Neural cell (in vitro differentiated cells): Measurements from ENCODE around the gene CACNA1B. TPM values are rescaled to one million over a fixed set of nuclear protein-coding genes. Genes with fewer than 3 reads are reported as not detected.

Experiments
- H2AFZ ChIP-seq: fragments of 200-600, 300-800 bp; sonication (generic), shearing (Covaris generic); 2 replicates; pipeline ENCODE4 v1.6.0; 2014; ENCODE audit warnings: low read depth, mild to moderate bottlenecking, antibody characterized with exemption, low read length, moderate library complexity
- H3F3A ChIP-seq: fragments of 200-600 bp; shearing (Covaris generic); 2 replicates; pipeline ENCODE4 v1.6.1; 2016; ENCODE audit warnings: mild to moderate bottlenecking, moderate library complexity, mixed read lengths, antibody characterized with exemption, low read length; ENCODE audit not compliant: insufficient read depth, poor library complexity, severe bottlenecking
- H3K27ac ChIP-seq: fragments of 200-600, 300-800 bp; sonication (generic), shearing (Covaris generic); 2 replicates; pipeline ENCODE4 v1.5.1; 2014; ENCODE audit warnings: mild to moderate bottlenecking, low read length, moderate library complexity
- H3K27me3 ChIP-seq: fragments of 300-800, 200-600 bp; sonication (generic), shearing (Covaris generic); 2 replicates; pipeline ENCODE4 v1.6.0; 2014; ENCODE audit warnings: mild to moderate bottlenecking, low read depth, low read length, moderate library complexity; ENCODE audit not compliant: insufficient read depth
- H3K36me3 ChIP-seq: fragments of 300-800, 200-600 bp; sonication (generic), shearing (Covaris generic); 2 replicates; pipeline ENCODE4 v1.5.1; 2014; ENCODE audit warnings: mild to moderate bottlenecking, antibody characterized with exemption, low read length, moderate library complexity; ENCODE audit not compliant: insufficient read depth
- H3K4me2 ChIP-seq: fragments of 300-800, 200-600 bp; sonication (generic), shearing (Covaris generic); 2 replicates; pipeline ENCODE4 v1.6.0; 2014; ENCODE audit warnings: mild to moderate bottlenecking, low read length
- H3K4me3 ChIP-seq: fragments of 300-800, 200-600 bp; sonication (generic), shearing (Covaris generic); 2 replicates; pipeline ENCODE4 v1.5.1; 2014; ENCODE audit warnings: mild to moderate bottlenecking, low read length, moderate library complexity
- H3K79me2 ChIP-seq: fragments of 200-600 bp; shearing (Covaris generic); replicated peaks from 2 replicates; pipeline ENCODE4 v1.6.0; 2014; ENCODE audit warnings: mild to moderate bottlenecking, low read length, moderate library complexity; ENCODE audit not compliant: insufficient read depth
- H3K9ac ChIP-seq: fragments of 300-800, 200-600 bp; sonication (generic), shearing (Covaris generic); 2 replicates; pipeline ENCODE4 v1.6.1; 2016; ENCODE audit warnings: mild to moderate bottlenecking, low read length, mixed read lengths
- H3K9me2 ChIP-seq: fragments of 200-600 bp; shearing (Covaris generic); 2 replicates; pipeline ENCODE4 v1.6.1; 2016; ENCODE audit warnings: mild to moderate bottlenecking, low read length, mixed read lengths; ENCODE audit not compliant: insufficient read depth
- H3K9me3 ChIP-seq: fragments of 200-600, 300-800 bp; sonication (generic), shearing (Covaris generic); 2 replicates; pipeline ENCODE4 v1.6.1; 2016; ENCODE audit warnings: mild to moderate bottlenecking, mixed run types, low read length, moderate library complexity, mixed read lengths
- H4K20me1 ChIP-seq: fragments of 200-600 bp; shearing (Covaris generic); 2 replicates; pipeline ENCODE4 v1.6.1; 2016; ENCODE audit warnings: mild to moderate bottlenecking, mixed run types; ENCODE audit not compliant: insufficient read depth
- EP300 ChIP-seq: fragments of 450-650 bp; conservative IDR thresholded peaks from 2 replicates; pipeline ENCODE4 v1.6.1; 2014; ENCODE audit warnings: antibody characterized with exemption, mild to moderate bottlenecking, moderate library complexity; ENCODE audit not compliant: poor library complexity, severe bottlenecking
- EZH2 ChIP-seq: fragments of 200-600, 300-800 bp; shearing (Covaris generic), sonication (generic); IDR thresholded peaks from 2 replicates; pipeline ENCODE4 v1.6.1; 2014; ENCODE audit warnings: antibody characterized with exemption, low read length, borderline replicate concordance, mild to moderate bottlenecking; ENCODE audit not compliant: insufficient read depth, poor library complexity, severe bottlenecking
- MXI1 ChIP-seq: fragments of 450-650 bp; conservative IDR thresholded peaks from 2 replicates; pipeline ENCODE4 v1.6.1; 2014; ENCODE audit warnings: antibody characterized with exemption, mild to moderate bottlenecking; ENCODE audit not compliant: poor library complexity, severe bottlenecking
- POLR2AphosphoS5 ChIP-seq: IDR thresholded peaks from 2 replicates; pipeline ENCODE4 v1.6.1; 2012
- RAD21 ChIP-seq: fragments of 450-650 bp; conservative IDR thresholded peaks from 2 replicates; pipeline ENCODE4 v1.6.1; 2014; ENCODE audit warnings: antibody characterized with exemption, mild to moderate bottlenecking, moderate library complexity
- SMC3 ChIP-seq: fragments of 450-650 bp; conservative IDR thresholded peaks from 2 replicates; pipeline ENCODE4 v1.6.1; 2014; ENCODE audit warnings: antibody characterized with exemption, mild to moderate bottlenecking, moderate library complexity; ENCODE audit not compliant: poor library complexity
- TAF1 ChIP-seq: IDR thresholded peaks from 2 replicates; pipeline ENCODE4 v1.6.1; 2012; ENCODE audit warnings: low read depth
- polyA plus RNA-seq: library from polyadenylated mRNA; depleted of rRNA; stranded (reverse); fragments of >200 nt; gene quantifications from 2 replicates; pipeline ENCODE4 v1.2.3, GENCODE V29; 2014
- TF ChIP-seq, protein P1 (sequence below): fragments of 450-650 bp; IDR thresholded peaks from 2 replicates; pipeline ENCODE4 v1.5.1; 2014; ENCODE audit warnings: antibody characterized with exemption, mild to moderate bottlenecking, moderate library complexity; ENCODE audit not compliant: poor library complexity, severe bottlenecking
- TF ChIP-seq, protein P2 (sequence below): IDR thresholded peaks from 2 replicates; pipeline ENCODE4 v1.6.1; 2012; ENCODE audit warnings: borderline replicate concordance

Gene CACNA1B
- polyA plus RNA-seq, 1 donor from 2014 or later = 5.8 TPM

DNA sequence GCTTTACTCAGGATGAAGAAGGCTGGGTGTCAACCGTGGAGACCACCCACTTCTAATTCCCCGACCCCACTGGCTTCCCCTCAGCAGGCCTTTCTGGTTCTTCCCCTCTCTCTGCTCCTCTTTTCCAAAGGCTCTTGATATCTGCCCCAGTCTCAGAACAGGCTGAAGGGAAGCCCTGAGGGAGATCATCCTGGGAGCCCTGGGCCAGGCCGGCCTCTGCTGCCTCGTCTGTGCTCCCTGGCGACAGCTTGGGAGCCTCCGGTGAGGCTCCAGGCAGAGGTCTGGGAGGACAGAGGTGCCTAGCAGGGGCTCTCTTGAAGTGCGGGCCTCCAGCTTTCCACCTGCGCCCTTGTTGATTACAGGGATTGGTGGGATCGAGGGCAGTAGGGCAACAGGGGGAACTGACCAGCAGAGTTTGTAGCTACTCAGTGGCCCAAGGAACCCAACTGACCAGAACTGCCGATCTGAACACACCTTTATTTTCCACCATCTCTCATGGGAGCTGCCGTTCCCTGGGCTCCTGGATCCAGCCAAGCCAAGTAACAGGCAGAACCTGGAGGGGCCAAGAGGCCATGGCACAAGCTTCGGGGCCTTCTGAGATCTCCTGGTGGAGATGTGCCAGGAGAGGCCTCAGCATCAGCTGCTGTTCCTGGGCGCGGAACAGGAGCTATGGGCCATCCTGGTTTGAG, 198.5 kb downstream of the CACNA1B start:
- Histone ChIP-seq H3K27me3 (no peaks in the 10 kb centered on the region), H3K4me3 (no peak overlapping the region), H3K4me2 (no peak overlapping the region), H4K20me1 (no peaks in the 10 kb centered on the region), H3K27ac (no peak overlapping the region), H3F3A (no peaks in the 10 kb centered on the region), H3K79me2 (no peaks in the 10 kb centered on the region), H3K9me3 (no peaks in the 10 kb centered on the region), H3K9me2 (no peaks in the 10 kb centered on the region), H2AFZ (no peak overlapping the region), H3K36me3 (no peaks in the 10 kb centered on the region), H3K9ac (no peak overlapping the region)
- TF ChIP-seq TAF1 (no peak), MXI1 (no peak), EZH2 (no peak), POLR2AphosphoS5 (no peak), EP300 (no peak), SMC3 (no peak), RAD21 (no peak)
- TF ChIP-seq, protein P1, sequence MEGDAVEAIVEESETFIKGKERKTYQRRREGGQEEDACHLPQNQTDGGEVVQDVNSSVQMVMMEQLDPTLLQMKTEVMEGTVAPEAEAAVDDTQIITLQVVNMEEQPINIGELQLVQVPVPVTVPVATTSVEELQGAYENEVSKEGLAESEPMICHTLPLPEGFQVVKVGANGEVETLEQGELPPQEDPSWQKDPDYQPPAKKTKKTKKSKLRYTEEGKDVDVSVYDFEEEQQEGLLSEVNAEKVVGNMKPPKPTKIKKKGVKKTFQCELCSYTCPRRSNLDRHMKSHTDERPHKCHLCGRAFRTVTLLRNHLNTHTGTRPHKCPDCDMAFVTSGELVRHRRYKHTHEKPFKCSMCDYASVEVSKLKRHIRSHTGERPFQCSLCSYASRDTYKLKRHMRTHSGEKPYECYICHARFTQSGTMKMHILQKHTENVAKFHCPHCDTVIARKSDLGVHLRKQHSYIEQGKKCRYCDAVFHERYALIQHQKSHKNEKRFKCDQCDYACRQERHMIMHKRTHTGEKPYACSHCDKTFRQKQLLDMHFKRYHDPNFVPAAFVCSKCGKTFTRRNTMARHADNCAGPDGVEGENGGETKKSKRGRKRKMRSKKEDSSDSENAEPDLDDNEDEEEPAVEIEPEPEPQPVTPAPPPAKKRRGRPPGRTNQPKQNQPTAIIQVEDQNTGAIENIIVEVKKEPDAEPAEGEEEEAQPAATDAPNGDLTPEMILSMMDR = no peak
- TF ChIP-seq, protein P2, sequence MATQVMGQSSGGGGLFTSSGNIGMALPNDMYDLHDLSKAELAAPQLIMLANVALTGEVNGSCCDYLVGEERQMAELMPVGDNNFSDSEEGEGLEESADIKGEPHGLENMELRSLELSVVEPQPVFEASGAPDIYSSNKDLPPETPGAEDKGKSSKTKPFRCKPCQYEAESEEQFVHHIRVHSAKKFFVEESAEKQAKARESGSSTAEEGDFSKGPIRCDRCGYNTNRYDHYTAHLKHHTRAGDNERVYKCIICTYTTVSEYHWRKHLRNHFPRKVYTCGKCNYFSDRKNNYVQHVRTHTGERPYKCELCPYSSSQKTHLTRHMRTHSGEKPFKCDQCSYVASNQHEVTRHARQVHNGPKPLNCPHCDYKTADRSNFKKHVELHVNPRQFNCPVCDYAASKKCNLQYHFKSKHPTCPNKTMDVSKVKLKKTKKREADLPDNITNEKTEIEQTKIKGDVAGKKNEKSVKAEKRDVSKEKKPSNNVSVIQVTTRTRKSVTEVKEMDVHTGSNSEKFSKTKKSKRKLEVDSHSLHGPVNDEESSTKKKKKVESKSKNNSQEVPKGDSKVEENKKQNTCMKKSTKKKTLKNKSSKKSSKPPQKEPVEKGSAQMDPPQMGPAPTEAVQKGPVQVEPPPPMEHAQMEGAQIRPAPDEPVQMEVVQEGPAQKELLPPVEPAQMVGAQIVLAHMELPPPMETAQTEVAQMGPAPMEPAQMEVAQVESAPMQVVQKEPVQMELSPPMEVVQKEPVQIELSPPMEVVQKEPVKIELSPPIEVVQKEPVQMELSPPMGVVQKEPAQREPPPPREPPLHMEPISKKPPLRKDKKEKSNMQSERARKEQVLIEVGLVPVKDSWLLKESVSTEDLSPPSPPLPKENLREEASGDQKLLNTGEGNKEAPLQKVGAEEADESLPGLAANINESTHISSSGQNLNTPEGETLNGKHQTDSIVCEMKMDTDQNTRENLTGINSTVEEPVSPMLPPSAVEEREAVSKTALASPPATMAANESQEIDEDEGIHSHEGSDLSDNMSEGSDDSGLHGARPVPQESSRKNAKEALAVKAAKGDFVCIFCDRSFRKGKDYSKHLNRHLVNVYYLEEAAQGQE = no peak

DNA sequence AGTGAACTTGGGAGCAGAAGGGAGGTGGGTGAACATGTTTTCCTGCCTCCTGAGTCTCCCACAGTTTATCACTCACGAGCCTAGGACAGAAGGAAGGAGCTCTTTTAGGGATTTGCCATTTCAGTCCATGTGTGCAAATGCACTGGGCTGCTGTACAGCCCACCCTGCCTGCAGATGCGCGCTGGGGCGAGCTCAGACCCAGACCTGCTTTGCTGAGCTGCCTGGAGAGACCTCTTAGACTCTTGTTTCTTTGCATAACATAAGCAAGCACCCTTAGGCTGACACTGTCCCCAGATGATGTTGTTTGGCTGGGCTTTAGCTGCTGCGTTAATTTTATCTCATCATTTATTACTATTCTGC, 199.0 kb downstream of the CACNA1B start:
- Histone ChIP-seq H3K36me3 (no peaks in the 10 kb centered on the region), H3K9me3 (no peaks in the 10 kb centered on the region), H4K20me1 (no peaks in the 10 kb centered on the region), H3K4me2 (no peak overlapping the region), H2AFZ (no peak overlapping the region), H3K27ac (no peak overlapping the region), H3K79me2 (no peaks in the 10 kb centered on the region), H3K9me2 (no peaks in the 10 kb centered on the region), H3F3A (no peaks in the 10 kb centered on the region), H3K27me3 (no peaks in the 10 kb centered on the region), H3K9ac (no peak overlapping the region), H3K4me3 (no peak overlapping the region)
- TF ChIP-seq EZH2 (no peak), SMC3 (no peak), TAF1 (no peak), POLR2AphosphoS5 (no peak), EP300 (no peak), MXI1 (no peak), RAD21 (no peak)
- TF ChIP-seq, protein P2 = no peak
- TF ChIP-seq, protein P1 = no peak
